Hematopoietic multipotent progenitor cell treated with erythropoietin and hydrocortisone succinate and interleukin-3 and kit ligand, for 17 days (in vitro differentiated cells): Measurements from ENCODE around the gene TMEM170B.

ENCODE experiments used
- DNase-seq: peaks from one replicate; pipeline ENCODE4 v3.0.0-alpha.2; 2015; ENCODE audit warnings: low spot score

The TMEM170B gene

DNA sequence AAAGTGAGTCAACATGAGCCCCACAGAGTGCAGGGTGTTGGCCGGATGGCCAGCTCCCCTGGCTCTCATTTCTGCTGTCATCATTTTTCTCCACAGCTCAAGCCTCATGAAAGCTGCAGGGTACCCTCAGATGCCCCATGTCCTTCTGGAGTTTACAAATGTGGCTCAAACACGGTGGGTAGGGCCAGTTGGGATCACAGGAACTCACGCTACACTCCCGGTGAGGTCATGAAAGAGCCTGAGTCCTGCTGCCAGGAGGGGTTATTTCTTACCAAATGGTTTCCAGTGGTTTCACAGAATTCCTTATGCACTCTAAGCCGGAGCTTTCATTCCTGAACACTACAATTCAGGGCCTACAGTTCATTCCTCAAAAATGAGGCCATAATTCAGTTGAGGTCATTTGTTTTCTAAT lies 78.7 kb downstream of the TMEM170B start:
- DNase-seq = no peak

DNA sequence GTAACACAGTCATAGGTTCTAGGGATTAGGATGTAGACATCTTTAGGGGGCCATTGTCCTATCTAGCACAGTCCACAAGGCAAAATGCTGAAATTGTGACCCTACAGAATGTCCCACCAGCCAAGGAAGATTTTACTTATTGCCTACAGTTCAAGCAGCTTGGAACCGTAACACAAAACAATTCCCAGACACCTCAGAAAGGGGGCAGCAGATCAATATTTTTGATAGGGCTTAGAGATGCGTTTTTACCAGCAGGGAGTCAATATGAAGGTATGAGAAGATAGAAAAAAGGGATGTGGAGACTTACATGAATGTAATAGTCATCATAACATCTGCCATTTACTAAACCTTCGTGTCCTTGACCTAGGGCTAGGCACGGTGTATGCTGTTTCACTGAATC lies 81.0 kb downstream of the TMEM170B start:
- DNase-seq = no peak

DNA sequence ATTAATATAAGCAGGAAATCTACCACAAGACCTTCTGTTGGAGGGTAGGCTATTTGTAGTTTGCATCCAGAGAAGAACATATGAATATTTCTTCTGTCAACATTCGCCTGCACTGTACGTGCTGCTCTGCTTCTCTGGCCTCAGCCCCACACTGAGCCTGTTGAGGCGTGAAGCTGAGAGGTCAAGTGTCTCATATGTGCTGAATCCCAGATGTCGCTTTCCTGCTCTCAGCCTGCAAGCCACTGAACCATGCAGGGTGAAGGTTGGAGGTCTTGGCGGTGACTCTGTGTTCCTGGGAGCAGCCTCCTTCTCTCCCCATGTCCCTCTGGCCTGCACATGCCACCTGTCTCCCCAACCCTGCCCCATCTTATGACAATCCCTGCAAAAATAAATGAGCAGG lies 83.6 kb downstream of the TMEM170B start:
- DNase-seq = no peak

DNA sequence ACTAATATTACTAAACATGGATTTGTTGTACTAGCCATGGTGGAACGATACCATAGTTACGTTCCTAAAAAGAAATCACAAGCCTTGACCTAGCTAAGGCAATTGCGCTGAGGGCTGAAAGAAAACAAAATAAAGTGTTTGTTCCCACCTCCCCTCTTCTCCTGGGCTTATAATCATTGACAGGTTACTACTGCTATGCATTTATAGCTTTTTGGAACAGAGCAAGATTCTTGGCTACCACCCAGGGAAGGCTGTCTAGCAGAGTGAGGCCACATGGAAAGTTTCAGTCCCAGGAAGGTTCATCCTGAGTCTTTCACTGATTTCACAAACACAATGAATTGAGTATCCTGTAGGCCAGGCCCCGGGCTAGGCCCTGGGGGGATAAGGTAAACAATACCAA lies 84.6 kb downstream of the TMEM170B start:
- DNase-seq = no peak

DNA sequence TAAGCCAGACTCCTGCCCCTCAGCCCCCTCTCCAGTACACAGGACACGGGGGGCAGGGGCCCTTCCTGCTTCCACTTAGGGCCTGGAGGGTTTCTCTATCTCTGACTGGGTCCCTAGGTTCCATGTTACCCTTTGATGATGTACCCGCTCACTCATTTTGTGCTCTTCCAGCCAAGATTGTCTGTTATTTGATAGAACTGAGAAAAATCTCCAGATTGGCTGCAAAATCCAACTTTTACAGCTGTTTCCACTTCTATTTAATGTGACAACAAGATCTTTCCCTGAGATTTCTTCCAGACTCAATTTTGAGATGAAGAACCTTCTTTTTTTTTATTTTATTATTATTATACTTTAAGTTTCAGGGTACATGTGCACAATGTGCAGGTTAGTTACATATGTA lies 85.7 kb downstream of the TMEM170B start:
- no peak for DNase-seq

DNA sequence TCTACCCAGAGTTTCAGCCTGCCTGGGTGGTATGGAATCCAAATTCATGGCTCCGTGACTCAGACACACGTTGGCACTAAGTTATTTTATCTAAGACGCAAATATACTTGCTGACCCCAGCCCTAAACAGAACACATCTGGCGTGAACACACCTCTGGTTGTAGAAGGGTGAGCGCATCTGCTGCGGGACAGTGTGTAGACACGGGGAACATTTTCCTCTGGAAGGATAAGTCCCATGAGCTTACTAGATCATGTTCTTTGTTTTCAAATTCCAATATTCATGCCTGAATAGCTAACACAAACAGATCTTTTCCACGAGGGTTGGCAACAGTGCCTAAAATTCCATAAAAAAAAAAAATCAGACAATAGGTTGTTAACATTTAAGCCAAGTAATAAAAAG lies 87.8 kb downstream of the TMEM170B start:
- DNase-seq = no peak

DNA sequence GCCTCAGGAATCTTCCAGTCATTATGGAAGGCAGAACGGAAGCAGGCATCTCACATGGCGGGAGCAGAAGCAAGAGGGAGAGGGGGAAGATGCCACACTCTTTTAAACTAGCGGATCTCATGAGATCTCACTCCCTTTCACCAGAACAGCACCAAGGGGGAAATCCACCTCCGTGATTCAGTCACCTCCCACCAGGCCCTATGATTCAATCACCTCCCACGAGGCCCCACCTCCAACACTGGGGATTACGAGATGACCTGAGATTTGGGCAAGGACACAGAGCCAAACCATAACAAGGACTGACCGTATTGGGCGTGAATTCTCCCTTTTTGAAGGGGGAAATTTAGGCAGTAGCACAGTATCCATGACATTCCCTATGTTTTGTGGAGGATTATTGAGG lies 88.8 kb downstream of the TMEM170B start:
- no peak for DNase-seq

DNA sequence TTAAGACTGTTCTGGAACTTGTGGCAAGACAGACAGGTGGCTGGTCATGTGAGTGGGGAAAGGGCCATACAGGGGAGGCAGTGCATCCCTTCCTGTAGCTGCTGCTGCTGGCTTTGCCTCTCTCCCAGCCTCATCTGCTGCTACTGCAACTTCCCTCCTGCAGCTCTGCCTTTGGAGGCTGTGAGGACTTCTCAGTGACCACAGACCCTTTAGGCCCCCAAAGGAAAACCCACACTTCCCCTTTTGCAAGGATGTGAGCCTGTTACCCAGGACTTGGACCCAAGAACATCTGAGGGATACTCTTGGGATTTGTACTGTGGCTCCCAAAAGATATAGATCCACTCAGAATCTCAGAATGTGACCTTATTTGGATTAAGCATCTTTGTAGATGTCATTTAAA lies 91.0 kb downstream of the TMEM170B start:
- no peak for DNase-seq

DNA sequence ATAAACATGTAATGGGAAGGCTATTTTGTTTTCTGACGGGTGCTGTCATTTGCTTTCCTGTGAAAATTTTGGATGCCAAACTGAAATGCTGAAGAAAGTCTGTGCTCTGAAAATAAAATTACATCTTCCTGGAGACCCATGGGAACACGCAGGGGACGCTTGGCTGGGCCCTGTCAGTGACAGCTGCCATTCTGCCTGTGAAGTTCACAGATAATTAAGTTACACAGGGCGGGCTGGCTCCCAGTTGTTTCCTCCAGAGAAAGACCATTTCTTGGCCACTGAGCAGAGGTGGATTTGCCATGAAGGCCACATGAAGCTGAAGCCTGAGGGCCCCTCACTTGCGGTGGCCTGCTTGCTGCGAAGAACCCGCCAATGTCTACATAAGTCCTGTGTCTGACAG lies 93.5 kb downstream of the TMEM170B start:
- DNase-seq = no peak

DNA sequence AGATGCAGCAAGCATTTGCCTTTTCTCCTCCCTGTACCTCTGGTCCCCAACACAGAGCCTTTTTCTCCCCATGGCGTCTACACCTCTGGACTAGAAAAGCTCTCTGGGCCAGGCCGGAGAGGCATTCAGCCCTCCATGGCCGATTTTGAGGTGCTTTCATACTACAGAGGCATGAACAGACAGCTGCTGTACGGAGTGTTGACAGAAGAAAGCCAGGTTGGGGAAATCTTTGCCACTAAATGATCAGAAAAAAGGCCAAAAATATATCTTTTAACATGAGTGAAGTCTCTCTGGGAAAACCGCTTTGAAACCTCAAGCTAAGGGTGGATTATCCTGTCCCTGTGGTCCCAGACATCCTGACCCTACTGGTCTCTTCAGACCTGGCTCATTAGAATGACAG lies 94.0 kb downstream of the TMEM170B start:
- DNase-seq = no peak

DNA sequence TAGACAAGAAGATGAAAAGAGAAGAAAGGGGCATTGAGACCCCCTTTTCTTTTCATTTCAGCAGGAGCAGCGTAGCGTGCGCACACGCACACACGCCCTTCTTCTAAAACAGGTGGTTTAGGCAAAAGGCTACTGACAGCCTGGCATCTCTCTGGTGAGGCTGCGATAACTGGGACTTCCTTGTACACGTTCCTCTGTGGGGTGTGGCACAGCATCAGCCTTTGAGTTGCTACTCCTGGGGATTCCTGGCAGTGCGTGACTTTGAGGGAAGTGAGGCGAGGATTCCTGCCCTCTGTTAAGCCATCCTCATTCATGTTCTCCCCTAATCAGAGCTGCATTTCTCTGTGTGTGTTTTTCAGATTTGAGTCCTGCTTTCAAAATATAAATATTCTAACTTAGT lies 94.7 kb downstream of the TMEM170B start:
- no peak for DNase-seq

DNA sequence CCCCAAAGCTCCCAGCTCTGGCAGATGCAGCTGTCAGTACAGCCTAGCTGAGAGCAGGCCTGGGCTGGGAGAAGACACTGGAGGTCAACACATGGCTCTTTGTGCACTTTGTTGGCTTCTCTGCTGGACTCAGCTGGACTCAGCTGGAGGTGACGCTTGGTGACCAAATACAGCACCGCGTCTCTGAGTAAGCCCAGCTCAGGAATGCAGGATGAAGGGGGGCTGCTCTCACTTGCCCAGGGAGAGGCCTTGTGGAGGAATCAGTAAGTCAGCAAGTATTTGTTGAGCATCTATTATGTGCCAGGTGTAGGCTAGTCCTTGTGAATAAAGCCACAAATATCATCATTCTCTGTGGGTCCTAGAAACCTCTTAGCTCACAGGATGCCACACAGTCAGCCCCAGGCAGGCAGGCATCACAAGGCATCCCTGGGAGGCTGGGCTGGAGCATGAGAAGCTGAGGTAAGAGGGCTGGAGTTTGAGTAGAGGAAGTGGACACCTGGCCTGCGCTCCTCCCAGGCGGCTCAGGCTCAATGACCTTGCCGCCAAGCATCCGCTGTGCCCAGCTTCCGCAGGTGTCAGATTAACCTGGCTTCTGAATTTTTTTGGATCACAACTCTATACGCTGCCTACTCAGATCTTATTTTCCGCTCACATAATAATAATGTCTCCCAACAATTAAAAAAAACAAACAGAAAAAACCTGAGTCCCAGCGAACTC lies 95.4 kb downstream of the TMEM170B start:
- DNase-seq = no peak
